HG03103 (cell line): ENCODE results near the gene SYT1.
"Not testable (repeated sequence)": the region's sequence is repeated elsewhere in the genome, so short reads cannot be mapped to it uniquely, and the experiment has no call there.

Source experiments
- ATAC-seq: cut with Tn5 transposase; IDR thresholded peaks from one replicate; pipeline ENCODE4 v1.9.1; 2021; ENCODE audit warnings: low read depth; ENCODE audit not compliant: unreplicated experiment

SYT1 gene

GRCh38 chr12:78864403-78864869, at the start of gene SYT1:
SYT1 (plus strand) TSS chr12:78864774.
- no peak for ATAC-seq

- no peak for ATAC-seq
Observed at GRCh38 chr12:78818487-78818886, 46.1 kb upstream of the SYT1 start.

- ATAC-seq, result no peak
Observed at GRCh38 chr12:78820946-78821345, 43.6 kb upstream of the SYT1 start.

GRCh38 chr12:78824918-78825317, 39.7 kb upstream of the SYT1 start:
- no peak for ATAC-seq

- no peak for ATAC-seq
Observed at GRCh38 chr12:78829690-78830089, 34.9 kb upstream of the SYT1 start.

- no peak for ATAC-seq
Observed at GRCh38 chr12:78835493-78835892, 29.1 kb upstream of the SYT1 start.

- ATAC-seq, result not testable (repeated sequence)
Observed at GRCh38 chr12:78840518-78841019, 24.0 kb upstream of the SYT1 start.

GRCh38 chr12:78853231-78853630, 11.3 kb upstream of the SYT1 start:
- ATAC-seq, result no peak

- ATAC-seq, result peak; percentile 46
Observed at GRCh38 chr12:78863482-78864402, 832 bp upstream of the SYT1 start.

- no peak for ATAC-seq
Observed at GRCh38 chr12:78864870-78865463, 393 bp downstream of the SYT1 start.

GRCh38 chr12:78865516-78865915, 942 bp downstream of the SYT1 start:
- no peak for ATAC-seq

GRCh38 chr12:78866518-78866917, 1.9 kb downstream of the SYT1 start:
- no peak for ATAC-seq

- no peak for ATAC-seq
Observed at GRCh38 chr12:78870539-78870938, 6.0 kb downstream of the SYT1 start.

- no peak for ATAC-seq
Observed at GRCh38 chr12:78871566-78871965, 7.0 kb downstream of the SYT1 start.

GRCh38 chr12:78878459-78878858, 13.9 kb downstream of the SYT1 start:
- ATAC-seq, result no peak

- no peak for ATAC-seq
Observed at GRCh38 chr12:78878866-78879265, 14.3 kb downstream of the SYT1 start.

GRCh38 chr12:78880078-78880477, 15.5 kb downstream of the SYT1 start:
- ATAC-seq, result no peak

GRCh38 chr12:78881685-78882084, 17.1 kb downstream of the SYT1 start:
- no peak for ATAC-seq

- no peak for ATAC-seq
Observed at GRCh38 chr12:78885466-78885865, 20.9 kb downstream of the SYT1 start.

- no peak for ATAC-seq
Observed at GRCh38 chr12:78886719-78887407, 22.3 kb downstream of the SYT1 start.

- no peak for ATAC-seq
Observed at GRCh38 chr12:78887444-78887843, 22.9 kb downstream of the SYT1 start.
